ENCODE results near the gene SCN3A. TPM values are rescaled to one million over a fixed set of nuclear protein-coding genes. Genes with fewer than 3 reads are reported as not detected.

The SCN3A gene
- total RNA-seq, 1 donor from 2014 or later = 0.17 TPM

DNA sequence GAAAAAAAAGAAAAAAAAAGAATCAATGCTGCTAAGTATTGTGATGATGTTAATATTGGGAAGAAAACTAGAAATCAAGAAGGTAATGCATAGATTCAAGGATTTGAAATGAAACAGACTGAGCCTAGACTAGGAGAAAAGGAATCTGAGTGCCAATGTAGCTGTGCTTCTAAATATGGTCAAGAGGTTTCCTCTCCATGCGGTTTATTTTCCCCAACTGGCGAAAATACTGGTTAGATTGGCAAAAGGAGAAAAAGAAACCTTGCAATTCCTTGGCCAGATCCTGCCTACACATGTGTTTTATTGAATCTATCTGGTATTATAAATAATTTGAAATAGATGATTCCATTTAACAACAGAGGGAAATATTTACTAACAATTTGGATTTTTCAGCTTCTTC is 5.7 kb downstream of the SCN3A start:
- TF ChIP-seq, protein P1, sequence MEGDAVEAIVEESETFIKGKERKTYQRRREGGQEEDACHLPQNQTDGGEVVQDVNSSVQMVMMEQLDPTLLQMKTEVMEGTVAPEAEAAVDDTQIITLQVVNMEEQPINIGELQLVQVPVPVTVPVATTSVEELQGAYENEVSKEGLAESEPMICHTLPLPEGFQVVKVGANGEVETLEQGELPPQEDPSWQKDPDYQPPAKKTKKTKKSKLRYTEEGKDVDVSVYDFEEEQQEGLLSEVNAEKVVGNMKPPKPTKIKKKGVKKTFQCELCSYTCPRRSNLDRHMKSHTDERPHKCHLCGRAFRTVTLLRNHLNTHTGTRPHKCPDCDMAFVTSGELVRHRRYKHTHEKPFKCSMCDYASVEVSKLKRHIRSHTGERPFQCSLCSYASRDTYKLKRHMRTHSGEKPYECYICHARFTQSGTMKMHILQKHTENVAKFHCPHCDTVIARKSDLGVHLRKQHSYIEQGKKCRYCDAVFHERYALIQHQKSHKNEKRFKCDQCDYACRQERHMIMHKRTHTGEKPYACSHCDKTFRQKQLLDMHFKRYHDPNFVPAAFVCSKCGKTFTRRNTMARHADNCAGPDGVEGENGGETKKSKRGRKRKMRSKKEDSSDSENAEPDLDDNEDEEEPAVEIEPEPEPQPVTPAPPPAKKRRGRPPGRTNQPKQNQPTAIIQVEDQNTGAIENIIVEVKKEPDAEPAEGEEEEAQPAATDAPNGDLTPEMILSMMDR (IDR thresholded peaks at IDR 0.05; ENCODE audit: insufficient read depth, low read length, poor library complexity, severe bottlenecking) = no peak
- Histone ChIP-seq H3K27me3 (ENCODE audit: control insufficient read depth, insufficient read depth, low read length) (no peaks in the 10 kb centered on the region), H3K4me3 (ENCODE audit: low read depth, low read length) (no peak overlapping the region), H3K36me3 (ENCODE audit: control insufficient read depth, insufficient read depth, low read length) (no peaks in the 10 kb centered on the region)
- DNase-seq (ENCODE audit: low read depth) = no peak

DNA sequence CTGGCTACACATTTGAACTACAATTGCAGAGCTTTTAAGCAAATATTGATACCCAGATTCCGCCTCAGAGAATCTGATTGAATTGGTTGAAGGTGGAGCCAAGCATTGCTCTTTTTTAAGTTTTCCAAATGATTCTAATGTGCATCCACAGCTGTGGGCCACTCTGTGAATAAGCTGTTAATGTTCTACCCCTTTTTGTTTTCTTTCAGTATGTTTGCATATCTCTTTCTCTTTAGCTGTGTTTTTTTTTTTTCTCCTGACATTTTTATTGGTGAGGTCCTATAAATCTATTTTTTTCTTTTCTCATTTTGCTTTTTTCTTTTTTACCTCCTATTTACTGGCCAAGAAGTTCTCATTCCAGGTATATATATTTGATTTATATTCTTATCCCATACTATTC is 6.5 kb downstream of the SCN3A start:
- Histone ChIP-seq H3K27me3 (ENCODE audit: control insufficient read depth, insufficient read depth, low read length) (no peaks in the 10 kb centered on the region), H3K4me3 (ENCODE audit: low read depth, low read length) (no peak overlapping the region), H3K36me3 (ENCODE audit: control insufficient read depth, insufficient read depth, low read length) (no peaks in the 10 kb centered on the region)
- DNase-seq (ENCODE audit: low read depth) = no peak
- TF ChIP-seq, protein P1 (IDR thresholded peaks at IDR 0.05; ENCODE audit: insufficient read depth, low read length, poor library complexity, severe bottlenecking) = no peak

DNA sequence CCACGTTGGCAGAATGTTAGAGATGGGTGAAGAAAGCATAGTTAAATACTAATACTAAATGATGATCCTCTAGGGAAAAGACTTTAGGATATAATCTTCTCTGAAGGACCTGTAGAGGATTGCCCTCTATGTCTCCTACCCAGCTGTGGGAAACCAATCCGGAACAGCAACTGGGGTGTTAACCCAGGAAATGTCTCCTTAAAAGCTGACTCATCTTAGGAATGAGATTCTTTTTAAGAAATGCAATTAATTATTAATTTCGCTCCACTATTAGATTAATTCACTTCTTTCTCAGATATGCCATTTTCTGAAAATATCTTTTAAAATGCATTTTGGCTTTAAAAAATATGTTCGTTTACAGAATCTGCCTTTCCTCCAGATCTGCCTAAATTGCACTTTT is 7.4 kb downstream of the SCN3A start:
- DNase-seq (ENCODE audit: low read depth) = no peak

DNA sequence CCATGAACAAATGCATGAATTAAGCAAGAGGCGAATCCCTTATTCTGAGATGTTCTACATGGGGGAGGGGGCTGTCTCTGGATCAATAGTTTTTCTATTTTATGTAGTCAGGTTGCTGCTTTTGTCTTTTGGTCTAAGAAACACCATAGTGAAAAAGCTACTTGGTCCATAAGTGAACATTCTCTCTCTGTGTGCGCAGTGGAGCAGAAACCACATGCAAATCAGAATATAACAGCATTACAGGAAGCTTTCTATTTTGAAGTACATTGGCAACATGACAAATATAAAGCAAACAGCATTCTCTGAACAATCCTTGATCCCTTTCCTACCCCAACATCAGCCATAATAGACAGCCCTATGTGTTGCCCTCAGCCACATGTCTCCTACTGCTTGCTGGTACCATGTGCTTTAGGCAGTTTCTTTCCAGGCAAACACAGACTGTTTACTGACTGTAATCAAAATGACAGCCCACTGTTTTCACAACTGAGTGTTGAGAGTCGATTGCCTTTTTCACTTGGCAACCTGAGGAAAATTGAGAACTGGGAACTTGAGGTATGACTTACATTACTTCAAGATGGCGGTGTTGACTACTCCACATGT is 10.6 kb downstream of the SCN3A start:
- no peak overlapping the region for H3K4me3 ChIP-seq (ENCODE audit: low read depth, low read length)
- TF ChIP-seq, protein P1 (IDR thresholded peaks at IDR 0.05; ENCODE audit: insufficient read depth, low read length, poor library complexity, severe bottlenecking) = no peak
- DNase-seq (ENCODE audit: low read depth) = no peak
- H3K36me3 ChIP-seq (ENCODE audit: control insufficient read depth, insufficient read depth, low read length) = no peaks in the 10 kb centered on the region
- no peaks in the 10 kb centered on the region for H3K27me3 ChIP-seq (ENCODE audit: control insufficient read depth, insufficient read depth, low read length)

More for the DNA sequence above, 7.4 kb downstream of the SCN3A start:
- Histone ChIP-seq H3K36me3 (ENCODE audit: control insufficient read depth, insufficient read depth, low read length) (no peaks in the 10 kb centered on the region), H3K4me3 (ENCODE audit: low read depth, low read length) (no peak overlapping the region), H3K27me3 (ENCODE audit: control insufficient read depth, insufficient read depth, low read length) (no peaks in the 10 kb centered on the region)
- TF ChIP-seq, protein P1 (IDR thresholded peaks at IDR 0.05; ENCODE audit: insufficient read depth, low read length, poor library complexity, severe bottlenecking) = no peak

DNA sequence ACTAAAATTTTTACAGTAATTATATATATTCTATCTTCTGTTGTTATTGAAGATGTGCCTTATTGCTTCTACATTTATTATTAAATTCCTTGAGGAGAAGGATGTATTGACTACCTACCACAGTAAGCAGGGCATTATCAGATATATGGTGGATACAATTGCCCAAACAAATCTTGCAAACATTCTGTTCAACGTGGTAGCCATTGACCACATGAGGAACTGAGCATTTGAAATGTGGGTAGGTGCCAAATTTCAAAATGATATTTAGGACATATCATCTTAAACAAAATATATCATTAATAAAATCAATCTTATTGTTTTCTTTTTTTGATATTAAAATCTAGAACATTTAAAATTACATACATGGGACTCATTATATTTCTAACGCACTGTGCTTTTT is 11.1 kb downstream of the SCN3A start:
- TF ChIP-seq, protein P1 (IDR thresholded peaks at IDR 0.05; ENCODE audit: insufficient read depth, low read length, poor library complexity, severe bottlenecking) = no peak
- no peaks in the 10 kb centered on the region for H3K27me3 ChIP-seq (ENCODE audit: control insufficient read depth, insufficient read depth, low read length)
- no peak for DNase-seq (ENCODE audit: low read depth)
- no peaks in the 10 kb centered on the region for H3K36me3 ChIP-seq (ENCODE audit: control insufficient read depth, insufficient read depth, low read length)
- no peak overlapping the region for H3K4me3 ChIP-seq (ENCODE audit: low read depth, low read length)

DNA sequence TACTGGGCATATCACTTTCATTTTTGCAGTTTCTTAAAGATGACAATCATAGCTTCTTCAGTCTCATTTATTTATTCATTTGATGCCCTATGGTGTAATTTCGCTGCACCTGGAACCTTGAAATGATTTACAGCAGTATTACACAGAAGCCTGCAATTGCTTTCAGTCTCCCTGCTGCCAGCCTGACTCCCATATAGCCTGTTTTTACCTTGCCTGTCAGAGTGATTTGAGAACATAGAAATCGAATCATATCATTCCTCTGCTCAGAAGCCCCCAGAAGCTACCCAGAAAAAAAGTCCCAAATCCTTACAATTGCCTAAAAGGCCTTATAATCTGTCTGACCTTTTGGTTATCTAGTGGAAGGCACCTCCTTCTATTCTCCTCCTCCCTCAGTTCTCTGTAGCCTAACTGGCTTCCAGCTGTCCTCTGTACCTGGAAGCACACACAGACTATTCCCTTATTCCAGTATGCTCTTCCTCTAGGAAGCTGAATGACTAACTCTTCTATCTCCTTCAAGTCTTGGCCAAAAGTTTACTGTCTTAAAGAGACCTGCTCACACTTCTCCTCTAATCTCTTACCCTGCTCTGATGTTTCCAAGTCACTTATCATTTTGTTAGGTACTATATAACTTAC is 12.6 kb downstream of the SCN3A start:
- TF ChIP-seq, protein P1 (IDR thresholded peaks at IDR 0.05; ENCODE audit: insufficient read depth, low read length, poor library complexity, severe bottlenecking) = no peak
- no peak for DNase-seq (ENCODE audit: low read depth)
- H3K36me3 ChIP-seq (ENCODE audit: control insufficient read depth, insufficient read depth, low read length) = no peaks in the 10 kb centered on the region
- H3K27me3 ChIP-seq (ENCODE audit: control insufficient read depth, insufficient read depth, low read length) = no peaks in the 10 kb centered on the region
- H3K4me3 ChIP-seq (ENCODE audit: low read depth, low read length) = no peak overlapping the region
